Measurements from ENCODE around the gene ERBIN.

DNA sequence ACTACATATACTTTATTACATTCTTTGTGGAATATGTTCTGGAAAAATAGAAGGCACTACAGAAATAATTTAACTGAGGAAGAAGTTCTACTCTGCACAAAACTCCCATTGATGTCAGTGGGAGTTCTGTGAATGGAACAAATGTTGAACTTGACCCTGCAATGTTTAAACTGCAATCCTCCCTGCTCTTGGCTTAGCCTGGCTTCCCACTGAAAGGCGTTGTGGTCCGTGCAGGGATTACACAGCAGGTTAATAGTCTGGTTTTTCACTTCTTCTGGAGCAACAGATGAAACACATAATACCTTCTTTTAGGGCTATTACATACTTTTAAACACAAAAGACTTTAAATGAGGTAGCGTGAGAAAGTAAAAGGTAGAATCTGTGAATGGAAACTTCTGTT, 12.9 kb upstream of the ERBIN start:
- TF ChIP-seq SMAD3 (CRISPR knock-in tag; IDR thresholded peaks at IDR 0.05; ENCODE audit: borderline replicate concordance) (no peak), ZNF138 (CRISPR knock-in tag; conservative IDR thresholded peaks at IDR 0.05) (no peak), ZNF121 (CRISPR knock-in tag; IDR thresholded peaks at IDR 0.05) (no peak), ETV6 (CRISPR knock-in tag; IDR thresholded peaks at IDR 0.05) (no peak)
- TF ChIP-seq, protein P1, sequence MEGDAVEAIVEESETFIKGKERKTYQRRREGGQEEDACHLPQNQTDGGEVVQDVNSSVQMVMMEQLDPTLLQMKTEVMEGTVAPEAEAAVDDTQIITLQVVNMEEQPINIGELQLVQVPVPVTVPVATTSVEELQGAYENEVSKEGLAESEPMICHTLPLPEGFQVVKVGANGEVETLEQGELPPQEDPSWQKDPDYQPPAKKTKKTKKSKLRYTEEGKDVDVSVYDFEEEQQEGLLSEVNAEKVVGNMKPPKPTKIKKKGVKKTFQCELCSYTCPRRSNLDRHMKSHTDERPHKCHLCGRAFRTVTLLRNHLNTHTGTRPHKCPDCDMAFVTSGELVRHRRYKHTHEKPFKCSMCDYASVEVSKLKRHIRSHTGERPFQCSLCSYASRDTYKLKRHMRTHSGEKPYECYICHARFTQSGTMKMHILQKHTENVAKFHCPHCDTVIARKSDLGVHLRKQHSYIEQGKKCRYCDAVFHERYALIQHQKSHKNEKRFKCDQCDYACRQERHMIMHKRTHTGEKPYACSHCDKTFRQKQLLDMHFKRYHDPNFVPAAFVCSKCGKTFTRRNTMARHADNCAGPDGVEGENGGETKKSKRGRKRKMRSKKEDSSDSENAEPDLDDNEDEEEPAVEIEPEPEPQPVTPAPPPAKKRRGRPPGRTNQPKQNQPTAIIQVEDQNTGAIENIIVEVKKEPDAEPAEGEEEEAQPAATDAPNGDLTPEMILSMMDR (IDR thresholded peaks at IDR 0.05): no peak
- TF ChIP-seq, protein P2, sequence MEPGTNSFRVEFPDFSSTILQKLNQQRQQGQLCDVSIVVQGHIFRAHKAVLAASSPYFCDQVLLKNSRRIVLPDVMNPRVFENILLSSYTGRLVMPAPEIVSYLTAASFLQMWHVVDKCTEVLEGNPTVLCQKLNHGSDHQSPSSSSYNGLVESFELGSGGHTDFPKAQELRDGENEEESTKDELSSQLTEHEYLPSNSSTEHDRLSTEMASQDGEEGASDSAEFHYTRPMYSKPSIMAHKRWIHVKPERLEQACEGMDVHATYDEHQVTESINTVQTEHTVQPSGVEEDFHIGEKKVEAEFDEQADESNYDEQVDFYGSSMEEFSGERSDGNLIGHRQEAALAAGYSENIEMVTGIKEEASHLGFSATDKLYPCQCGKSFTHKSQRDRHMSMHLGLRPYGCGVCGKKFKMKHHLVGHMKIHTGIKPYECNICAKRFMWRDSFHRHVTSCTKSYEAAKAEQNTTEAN (CRISPR knock-in tag; IDR thresholded peaks at IDR 0.05): no peak
- TF ChIP-seq, protein P3, sequence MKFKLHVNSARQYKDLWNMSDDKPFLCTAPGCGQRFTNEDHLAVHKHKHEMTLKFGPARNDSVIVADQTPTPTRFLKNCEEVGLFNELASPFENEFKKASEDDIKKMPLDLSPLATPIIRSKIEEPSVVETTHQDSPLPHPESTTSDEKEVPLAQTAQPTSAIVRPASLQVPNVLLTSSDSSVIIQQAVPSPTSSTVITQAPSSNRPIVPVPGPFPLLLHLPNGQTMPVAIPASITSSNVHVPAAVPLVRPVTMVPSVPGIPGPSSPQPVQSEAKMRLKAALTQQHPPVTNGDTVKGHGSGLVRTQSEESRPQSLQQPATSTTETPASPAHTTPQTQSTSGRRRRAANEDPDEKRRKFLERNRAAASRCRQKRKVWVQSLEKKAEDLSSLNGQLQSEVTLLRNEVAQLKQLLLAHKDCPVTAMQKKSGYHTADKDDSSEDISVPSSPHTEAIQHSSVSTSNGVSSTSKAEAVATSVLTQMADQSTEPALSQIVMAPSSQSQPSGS (CRISPR knock-in tag; IDR thresholded peaks at IDR 0.05; ENCODE audit: borderline replicate concordance, low read depth): no peak
- TF ChIP-seq, protein P4, sequence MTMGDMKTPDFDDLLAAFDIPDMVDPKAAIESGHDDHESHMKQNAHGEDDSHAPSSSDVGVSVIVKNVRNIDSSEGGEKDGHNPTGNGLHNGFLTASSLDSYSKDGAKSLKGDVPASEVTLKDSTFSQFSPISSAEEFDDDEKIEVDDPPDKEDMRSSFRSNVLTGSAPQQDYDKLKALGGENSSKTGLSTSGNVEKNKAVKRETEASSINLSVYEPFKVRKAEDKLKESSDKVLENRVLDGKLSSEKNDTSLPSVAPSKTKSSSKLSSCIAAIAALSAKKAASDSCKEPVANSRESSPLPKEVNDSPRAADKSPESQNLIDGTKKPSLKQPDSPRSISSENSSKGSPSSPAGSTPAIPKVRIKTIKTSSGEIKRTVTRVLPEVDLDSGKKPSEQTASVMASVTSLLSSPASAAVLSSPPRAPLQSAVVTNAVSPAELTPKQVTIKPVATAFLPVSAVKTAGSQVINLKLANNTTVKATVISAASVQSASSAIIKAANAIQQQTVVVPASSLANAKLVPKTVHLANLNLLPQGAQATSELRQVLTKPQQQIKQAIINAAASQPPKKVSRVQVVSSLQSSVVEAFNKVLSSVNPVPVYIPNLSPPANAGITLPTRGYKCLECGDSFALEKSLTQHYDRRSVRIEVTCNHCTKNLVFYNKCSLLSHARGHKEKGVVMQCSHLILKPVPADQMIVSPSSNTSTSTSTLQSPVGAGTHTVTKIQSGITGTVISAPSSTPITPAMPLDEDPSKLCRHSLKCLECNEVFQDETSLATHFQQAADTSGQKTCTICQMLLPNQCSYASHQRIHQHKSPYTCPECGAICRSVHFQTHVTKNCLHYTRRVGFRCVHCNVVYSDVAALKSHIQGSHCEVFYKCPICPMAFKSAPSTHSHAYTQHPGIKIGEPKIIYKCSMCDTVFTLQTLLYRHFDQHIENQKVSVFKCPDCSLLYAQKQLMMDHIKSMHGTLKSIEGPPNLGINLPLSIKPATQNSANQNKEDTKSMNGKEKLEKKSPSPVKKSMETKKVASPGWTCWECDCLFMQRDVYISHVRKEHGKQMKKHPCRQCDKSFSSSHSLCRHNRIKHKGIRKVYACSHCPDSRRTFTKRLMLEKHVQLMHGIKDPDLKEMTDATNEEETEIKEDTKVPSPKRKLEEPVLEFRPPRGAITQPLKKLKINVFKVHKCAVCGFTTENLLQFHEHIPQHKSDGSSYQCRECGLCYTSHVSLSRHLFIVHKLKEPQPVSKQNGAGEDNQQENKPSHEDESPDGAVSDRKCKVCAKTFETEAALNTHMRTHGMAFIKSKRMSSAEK (CRISPR knock-in tag; IDR thresholded peaks at IDR 0.05; ENCODE audit: borderline replicate concordance): no peak

Measured in WTC11 (cell line).